ENCODE results near the gene TBC1D16.

The TBC1D16 gene

DNA sequence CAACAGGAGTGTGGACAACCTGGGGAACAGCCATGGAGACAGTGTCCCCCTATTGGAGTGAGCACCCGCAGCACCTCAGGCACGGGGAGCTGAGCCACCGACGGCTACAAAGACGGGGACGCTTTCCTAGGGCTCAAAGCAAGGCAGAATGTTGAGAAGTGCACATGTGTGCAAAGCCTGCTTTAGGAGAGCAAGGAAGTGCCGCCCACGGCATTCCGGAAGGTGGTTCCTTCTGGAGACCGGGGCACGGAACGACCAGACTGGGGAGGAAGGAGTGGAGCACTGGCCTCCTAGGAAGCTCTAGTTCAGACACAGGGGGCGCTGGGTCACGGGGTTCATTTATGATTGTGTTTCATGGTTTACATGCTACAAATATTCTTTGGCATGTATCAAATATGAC, 52.2 kb downstream of the TBC1D16 start:
- H3K4me1 Mint-ChIP-seq (ENCODE audit: low read depth), result peaks cover 11% of the 10 kb centered on the region
- H3K4me3 Mint-ChIP-seq, result no peak overlapping the region
- no peaks in the 10 kb centered on the region for H3K9me3 Mint-ChIP-seq
- H3K36me3 Mint-ChIP-seq (ENCODE audit: low read depth), result no peaks in the 10 kb centered on the region
- no peaks in the 10 kb centered on the region for H3K27me3 Mint-ChIP-seq
- H3K27ac Mint-ChIP-seq, result no peak overlapping the region

DNA sequence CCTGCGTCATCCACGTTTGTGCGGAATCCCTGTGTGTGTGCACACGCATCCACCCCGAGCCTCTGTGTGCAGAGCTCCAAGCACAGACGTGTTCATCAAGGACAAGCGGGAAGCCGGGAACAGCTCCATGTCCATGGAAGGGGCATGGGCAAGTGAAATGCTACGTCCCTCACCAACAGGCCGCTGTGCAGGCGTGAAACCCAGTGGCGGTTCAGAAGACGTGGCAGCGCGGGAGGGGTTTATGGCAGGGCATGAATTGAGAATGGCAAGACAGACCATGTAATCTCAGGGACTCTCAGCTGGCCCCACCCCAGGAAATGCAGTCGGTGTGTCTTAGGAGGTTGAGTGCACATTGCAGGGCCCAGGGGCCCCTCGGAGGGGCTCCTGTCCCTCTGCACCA, 52.7 kb downstream of the TBC1D16 start:
- H3K27me3 Mint-ChIP-seq, result no peaks in the 10 kb centered on the region
- no peak overlapping the region for H3K4me3 Mint-ChIP-seq
- H3K4me1 Mint-ChIP-seq (ENCODE audit: low read depth), result peaks cover 6% of the 10 kb centered on the region
- H3K9me3 Mint-ChIP-seq, result no peaks in the 10 kb centered on the region
- H3K36me3 Mint-ChIP-seq (ENCODE audit: low read depth), result no peaks in the 10 kb centered on the region
- H3K27ac Mint-ChIP-seq, result no peak overlapping the region

- Mint-ChIP-seq H3K36me3 (ENCODE audit: low read depth) (no peaks in the 10 kb centered on the region), H3K4me1 (ENCODE audit: low read depth) (no peaks in the 10 kb centered on the region), H3K27ac (no peak overlapping the region), H3K9me3 (no peaks in the 10 kb centered on the region), H3K4me3 (no peak overlapping the region), H3K27me3 (no peaks in the 10 kb centered on the region)
These were observed 54.0 kb downstream of the TBC1D16 start for GRCh38 chr17:79981661-79982101.

DNA sequence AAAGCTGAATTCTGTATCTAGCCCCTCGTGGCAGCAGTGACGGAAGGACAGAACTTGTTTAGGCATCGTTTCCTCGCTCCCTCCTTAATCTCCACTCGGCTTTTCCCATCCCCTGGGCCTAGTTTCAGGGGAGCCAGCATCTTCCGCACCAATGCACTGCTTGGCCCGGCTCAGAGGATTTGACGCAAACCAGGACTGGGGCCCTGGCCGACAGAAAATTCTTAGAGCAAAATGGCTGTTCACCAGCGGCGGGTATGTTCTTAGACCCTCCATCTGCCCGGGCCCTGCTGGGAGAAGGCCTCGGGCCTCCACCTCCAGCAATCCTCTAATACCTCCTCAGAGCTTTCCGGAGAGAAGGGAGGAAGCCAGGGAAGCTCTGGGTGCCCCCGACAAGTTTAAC, 54.6 kb downstream of the TBC1D16 start:
- H3K36me3 Mint-ChIP-seq (ENCODE audit: low read depth), result no peaks in the 10 kb centered on the region
- no peaks in the 10 kb centered on the region for H3K27me3 Mint-ChIP-seq
- H3K9me3 Mint-ChIP-seq, result no peaks in the 10 kb centered on the region
- H3K4me1 Mint-ChIP-seq (ENCODE audit: low read depth), result no peaks in the 10 kb centered on the region
- H3K4me3 Mint-ChIP-seq, result no peak overlapping the region
- no peak overlapping the region for H3K27ac Mint-ChIP-seq

- no peaks in the 10 kb centered on the region for H3K4me1 Mint-ChIP-seq (ENCODE audit: low read depth)
- no peaks in the 10 kb centered on the region for H3K36me3 Mint-ChIP-seq (ENCODE audit: low read depth)
- H3K27me3 Mint-ChIP-seq, result no peaks in the 10 kb centered on the region
- H3K4me3 Mint-ChIP-seq, result no peak overlapping the region
- H3K9me3 Mint-ChIP-seq, result no peaks in the 10 kb centered on the region
- no peak overlapping the region for H3K27ac Mint-ChIP-seq
These were observed 55.2 kb downstream of the TBC1D16 start for GRCh38 chr17:79980246-79981043.

GRCh38 chr17:79979816-79980215, 55.9 kb downstream of the TBC1D16 start:
- no peak overlapping the region for H3K4me3 Mint-ChIP-seq
- no peaks in the 10 kb centered on the region for H3K4me1 Mint-ChIP-seq (ENCODE audit: low read depth)
- no peak overlapping the region for H3K27ac Mint-ChIP-seq
- no peaks in the 10 kb centered on the region for H3K27me3 Mint-ChIP-seq
- no peaks in the 10 kb centered on the region for H3K9me3 Mint-ChIP-seq
- no peaks in the 10 kb centered on the region for H3K36me3 Mint-ChIP-seq (ENCODE audit: low read depth)

GRCh38 chr17:79979221-79979741, 56.4 kb downstream of the TBC1D16 start:
- Mint-ChIP-seq H3K27ac (no peak overlapping the region), H3K27me3 (no peaks in the 10 kb centered on the region)

DNA sequence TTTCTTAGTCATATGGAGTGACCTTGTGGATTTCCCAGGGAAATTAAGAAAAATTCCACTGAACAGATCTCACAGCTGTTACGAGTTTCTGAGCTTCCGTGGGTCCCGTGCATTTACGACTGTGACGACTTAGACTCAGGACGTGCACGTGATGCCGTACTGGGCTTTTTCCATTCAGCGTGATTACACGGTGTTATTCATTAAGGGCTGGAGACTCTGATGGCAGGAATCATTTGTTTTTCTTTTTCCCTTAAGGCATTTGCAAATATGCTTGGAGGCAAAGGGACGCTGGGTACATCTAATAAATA, 57.2 kb downstream of the TBC1D16 start:
- Mint-ChIP-seq H3K27me3 (no peaks in the 10 kb centered on the region), H3K36me3 (ENCODE audit: low read depth) (no peaks in the 10 kb centered on the region), H3K4me3 (no peak overlapping the region), H3K27ac (no peak overlapping the region), H3K9me3 (no peaks in the 10 kb centered on the region), H3K4me1 (ENCODE audit: low read depth) (no peaks in the 10 kb centered on the region)

More at GRCh38 chr17:79979221-79979741, 56.4 kb downstream of the TBC1D16 start:
- Mint-ChIP-seq H3K9me3 (no peaks in the 10 kb centered on the region), H3K4me1 (ENCODE audit: low read depth) (no peaks in the 10 kb centered on the region), H3K36me3 (ENCODE audit: low read depth) (no peaks in the 10 kb centered on the region), H3K4me3 (no peak overlapping the region)

DNA sequence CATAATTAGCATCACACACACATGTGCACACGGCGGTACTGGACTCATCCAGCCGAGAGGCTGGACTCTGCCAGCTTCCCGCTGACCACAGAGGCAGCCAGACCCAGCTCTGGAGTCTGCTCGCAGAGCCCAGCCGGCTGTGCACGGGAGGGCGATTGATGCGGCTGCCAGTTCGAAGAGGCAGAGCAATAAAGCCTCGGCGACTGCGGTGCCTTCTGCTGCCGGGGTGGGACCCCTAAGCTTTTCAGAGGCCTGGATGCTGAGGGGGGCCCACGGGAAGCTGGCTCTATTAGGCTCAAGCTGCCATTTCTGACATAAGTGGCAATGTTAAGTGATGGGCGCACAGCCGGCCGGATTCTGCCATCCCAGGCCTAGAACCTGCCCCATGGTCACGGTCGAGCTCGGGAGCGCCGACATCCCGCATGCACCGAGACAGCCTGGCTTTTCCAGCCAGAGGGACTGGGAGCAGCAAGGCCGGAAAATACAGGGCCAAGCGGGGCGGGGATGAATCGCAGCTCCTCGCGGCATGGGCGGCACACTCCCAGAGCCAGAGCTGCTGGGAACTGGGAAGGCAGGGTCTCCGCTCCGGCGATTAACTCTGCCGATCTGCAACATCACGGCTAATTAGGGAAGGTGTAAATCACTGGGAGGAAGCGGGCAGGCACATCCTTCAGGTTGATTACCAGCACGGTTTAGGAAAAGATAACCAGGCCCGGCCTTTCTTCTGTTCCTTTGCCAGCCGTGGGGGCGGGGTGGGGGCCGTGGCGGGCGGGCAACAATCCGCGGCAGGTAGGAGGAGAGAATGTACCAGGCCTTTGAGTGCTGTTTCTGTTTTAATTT, 57.7 kb downstream of the TBC1D16 start:
- H3K9me3 Mint-ChIP-seq, result no peaks in the 10 kb centered on the region
- H3K4me1 Mint-ChIP-seq (ENCODE audit: low read depth), result no peaks in the 10 kb centered on the region
- no peak overlapping the region for H3K4me3 Mint-ChIP-seq
- H3K36me3 Mint-ChIP-seq (ENCODE audit: low read depth), result no peaks in the 10 kb centered on the region
- H3K27ac Mint-ChIP-seq, result no peak overlapping the region
- no peaks in the 10 kb centered on the region for H3K27me3 Mint-ChIP-seq

DNA sequence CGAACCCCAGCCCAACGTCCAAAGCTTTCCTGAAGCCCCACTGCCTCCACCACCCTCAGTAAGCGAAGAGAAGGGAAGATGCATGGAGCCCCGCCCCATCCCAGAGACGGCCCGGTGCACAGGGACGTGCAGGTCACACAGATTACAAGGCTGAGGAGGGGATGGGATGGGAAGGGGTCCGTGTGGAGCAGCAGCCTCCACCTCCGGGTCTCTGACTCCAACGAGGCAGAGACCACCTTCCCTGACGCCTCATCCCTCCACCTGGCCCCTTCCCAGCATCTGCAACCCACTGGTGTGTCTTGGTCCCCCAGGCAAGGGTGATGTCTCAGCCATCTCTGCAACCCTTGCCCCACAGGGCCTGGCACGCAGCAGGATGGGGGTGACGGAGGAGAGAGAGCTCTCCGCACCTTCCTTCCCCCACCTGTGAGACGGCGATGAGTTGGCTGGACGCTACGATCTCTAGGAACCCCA, 58.5 kb downstream of the TBC1D16 start:
- no peaks in the 10 kb centered on the region for H3K27me3 Mint-ChIP-seq
- no peaks in the 10 kb centered on the region for H3K9me3 Mint-ChIP-seq
- no peak overlapping the region for H3K4me3 Mint-ChIP-seq
- no peaks in the 10 kb centered on the region for H3K4me1 Mint-ChIP-seq (ENCODE audit: low read depth)
- no peak overlapping the region for H3K27ac Mint-ChIP-seq
- no peaks in the 10 kb centered on the region for H3K36me3 Mint-ChIP-seq (ENCODE audit: low read depth)

- H3K27me3 Mint-ChIP-seq, result no peaks in the 10 kb centered on the region
- no peaks in the 10 kb centered on the region for H3K4me1 Mint-ChIP-seq (ENCODE audit: low read depth)
- no peaks in the 10 kb centered on the region for H3K36me3 Mint-ChIP-seq (ENCODE audit: low read depth)
- H3K9me3 Mint-ChIP-seq, result no peaks in the 10 kb centered on the region
- H3K4me3 Mint-ChIP-seq, result no peak overlapping the region
- no peak overlapping the region for H3K27ac Mint-ChIP-seq
These were observed 59.2 kb downstream of the TBC1D16 start for GRCh38 chr17:79976451-79976850.

GRCh38 chr17:79975498-79976134, 60.1 kb downstream of the TBC1D16 start:
- H3K9me3 Mint-ChIP-seq, result no peaks in the 10 kb centered on the region
- H3K4me1 Mint-ChIP-seq (ENCODE audit: low read depth), result peaks cover 1% of the 10 kb centered on the region
- H3K27ac Mint-ChIP-seq, result no peak overlapping the region
- no peak overlapping the region for H3K4me3 Mint-ChIP-seq
- no peaks in the 10 kb centered on the region for H3K36me3 Mint-ChIP-seq (ENCODE audit: low read depth)
- no peaks in the 10 kb centered on the region for H3K27me3 Mint-ChIP-seq

- Mint-ChIP-seq H3K27me3 (no peaks in the 10 kb centered on the region), H3K9me3 (no peaks in the 10 kb centered on the region), H3K27ac (no peak overlapping the region), H3K4me3 (no peak overlapping the region), H3K4me1 (ENCODE audit: low read depth) (peaks cover 9% of the 10 kb centered on the region), H3K36me3 (ENCODE audit: low read depth) (no peaks in the 10 kb centered on the region)
These were observed 60.8 kb downstream of the TBC1D16 start for GRCh38 chr17:79974566-79975497.

DNA sequence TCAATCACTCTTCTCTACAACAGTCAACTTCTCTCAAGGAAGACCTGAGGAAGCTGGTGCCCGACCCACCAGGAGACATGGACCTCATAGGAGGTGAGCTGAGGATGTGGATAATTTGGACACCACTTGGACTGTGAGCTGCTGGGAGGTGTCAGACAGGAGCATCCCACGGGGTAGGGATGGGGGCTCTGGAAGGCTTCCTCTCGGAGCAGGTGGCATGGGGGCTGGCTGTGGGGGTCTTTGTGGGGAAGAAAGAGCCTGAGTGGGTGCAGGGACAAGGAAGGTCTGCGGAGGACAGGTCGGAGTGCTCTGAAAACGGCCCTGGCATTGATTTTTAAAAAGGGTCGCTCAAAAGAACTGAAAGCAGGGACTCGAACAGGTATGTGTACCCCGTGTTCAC, 64.0 kb downstream of the TBC1D16 start:
- H3K9me3 Mint-ChIP-seq, result no peaks in the 10 kb centered on the region
- peaks cover 12% of the 10 kb centered on the region for H3K4me1 Mint-ChIP-seq (ENCODE audit: low read depth)
- H3K36me3 Mint-ChIP-seq (ENCODE audit: low read depth), result no peaks in the 10 kb centered on the region
- H3K27me3 Mint-ChIP-seq, result no peaks in the 10 kb centered on the region
- H3K27ac Mint-ChIP-seq, result no peak overlapping the region
- no peak overlapping the region for H3K4me3 Mint-ChIP-seq

Data from stimulated activated naive CD8-positive, alpha-beta T cell treated with anti-CD3 and anti-CD28 coated beads, Interleukin-15, Interleukin-2, amounts not matched to agents 100 ng/mL and 50 ng/mL, for 24 hours (primary cell).